ENCODE results near the gene PCBP3. TPM values are rescaled to one million over a fixed set of nuclear protein-coding genes. Genes with fewer than 3 reads are reported as not detected.

PCBP3 gene
- total RNA-seq, 2 experiments from 2014 or later = 1.9 to 2.2 TPM

- no peak for ATAC-seq
- Mint-ChIP-seq H3K9me3 (no peaks in the 10 kb centered on the region), H3K27me3 (peaks cover 3% of the 10 kb centered on the region), H3K36me3 (ENCODE audit: low read depth) (no peaks in the 10 kb centered on the region), H3K4me1 (ENCODE audit: low read depth) (no peaks in the 10 kb centered on the region), H3K27ac (no peak overlapping the region), H3K4me3 (no peak overlapping the region)
- ChIA-PET POLR2A (no interaction called here), CTCF (no interaction called here)
- intact Hi-C loops (cut with micrococcal nuclease) = no loop called here
- no peak for TF ChIP-seq CTCF (IDR thresholded peaks at IDR 0.05)
- peak; percentile 0 for DNase-seq
Observed at GRCh38 chr21:45987121-45987711, 343.7 kb downstream of the PCBP3 start.

- peaks cover 2% of the 10 kb centered on the region for H3K27me3 Mint-ChIP-seq
- intact Hi-C loops (cut with micrococcal nuclease) = no loop called here
- POLR2A ChIA-PET = interaction anchor here (0.6 kb wide), 1 partner anchor 1264 kb away, joined by 3 read pairs; no protein-coding TSS in a partner anchor
- no peak overlapping the region for H3K27ac Mint-ChIP-seq
- H3K4me1 Mint-ChIP-seq (ENCODE audit: low read depth) = no peaks in the 10 kb centered on the region
- TF ChIP-seq CTCF (IDR thresholded peaks at IDR 0.05) = no peak
- ATAC-seq = no peak
- H3K9me3 Mint-ChIP-seq = no peaks in the 10 kb centered on the region
- DNase-seq = peak; percentile 0
- H3K36me3 Mint-ChIP-seq (ENCODE audit: low read depth) = no peaks in the 10 kb centered on the region
- no peak overlapping the region for H3K4me3 Mint-ChIP-seq
- CTCF ChIA-PET = no interaction called here
Observed at GRCh38 chr21:45988366-45989347, 345.1 kb downstream of the PCBP3 start.

- no peak for ATAC-seq
Observed at GRCh38 chr21:45989355-45990048, 346.0 kb downstream of the PCBP3 start.

GRCh38 chr21:45990049-45990711 lies 346.7 kb downstream of the PCBP3 start:
- intact Hi-C loops (cut with micrococcal nuclease) = no loop called here
- POLR2A ChIA-PET = no interaction called here
- H3K27me3 Mint-ChIP-seq = peaks cover under 1% of the 10 kb centered on the region
- no peaks in the 10 kb centered on the region for H3K9me3 Mint-ChIP-seq
- CTCF ChIA-PET = no interaction called here
- ATAC-seq (no peak), DNase-seq (peak; percentile 0)
- no peak overlapping the region for H3K27ac Mint-ChIP-seq
- H3K4me1 Mint-ChIP-seq (ENCODE audit: low read depth) = no peaks in the 10 kb centered on the region
- H3K36me3 Mint-ChIP-seq (ENCODE audit: low read depth) = no peaks in the 10 kb centered on the region
- no peak for TF ChIP-seq CTCF (IDR thresholded peaks at IDR 0.05)
- H3K4me3 Mint-ChIP-seq = no peak overlapping the region

More at GRCh38 chr21:45989355-45990048, 346.0 kb downstream of the PCBP3 start:
- TF ChIP-seq CTCF (IDR thresholded peaks at IDR 0.05) = no peak
- no peak overlapping the region for H3K27ac Mint-ChIP-seq
- intact Hi-C loops (cut with micrococcal nuclease) = no loop called here
- H3K4me3 Mint-ChIP-seq = no peak overlapping the region
- H3K27me3 Mint-ChIP-seq = peaks cover 2% of the 10 kb centered on the region
- H3K4me1 Mint-ChIP-seq (ENCODE audit: low read depth) = no peaks in the 10 kb centered on the region
- ChIA-PET CTCF (no interaction called here), POLR2A (no interaction called here)
- DNase-seq = peak; percentile 1
- no peaks in the 10 kb centered on the region for H3K36me3 Mint-ChIP-seq (ENCODE audit: low read depth)
- H3K9me3 Mint-ChIP-seq = no peaks in the 10 kb centered on the region
